Activated CD4-positive, alpha-beta T cell treated with anti-CD3 and anti-CD28 coated beads, Interleukin-2, Interleukin-6, amounts not matched to agents 100 ng/mL and 50 ng/mL, durations not matched to agents 16 hours and 8 hours (primary cell): Measurements from ENCODE around the gene CHGA.
A peak's percentile ranks its signal among the peaks of the same experiment; 100 is the strongest.

Source experiments
- DNase-seq: peaks from one replicate; pipeline ENCODE4 v3.0.0-alpha.2; 2020

Gene CHGA

GRCh38 chr14:92905667-92906066 lies 17.3 kb upstream of the CHGA start:
- DNase-seq = no peak

GRCh38 chr14:92906420-92906819 lies 16.5 kb upstream of the CHGA start:
- no peak for DNase-seq

- DNase-seq = no peak
Observed at GRCh38 chr14:92906823-92907222, 16.1 kb upstream of the CHGA start.

GRCh38 chr14:92907316-92907911 lies 15.5 kb upstream of the CHGA start:
- DNase-seq = no peak

GRCh38 chr14:92914087-92914656 lies 8.8 kb upstream of the CHGA start:
- DNase-seq = peak; percentile 39

GRCh38 chr14:92916201-92916600 lies 6.7 kb upstream of the CHGA start:
- DNase-seq = no peak

- DNase-seq = no peak
Observed at GRCh38 chr14:92917041-92917940, 5.7 kb upstream of the CHGA start.

GRCh38 chr14:92917956-92918355 lies 5.0 kb upstream of the CHGA start:
- no peak for DNase-seq

- no peak for DNase-seq
Observed at GRCh38 chr14:92920001-92920400, 2.9 kb upstream of the CHGA start.

- no peak for DNase-seq
Observed at GRCh38 chr14:92922155-92922735, 705 bp upstream of the CHGA start.

- no peak for DNase-seq
Observed at GRCh38 chr14:92923744-92924103, 774 bp downstream of the CHGA start.

GRCh38 chr14:92924247-92924646 lies 1.3 kb downstream of the CHGA start:
- no peak for DNase-seq

- no peak for DNase-seq
Observed at GRCh38 chr14:92925446-92925845, 2.5 kb downstream of the CHGA start.

GRCh38 chr14:92926180-92926845 lies 3.4 kb downstream of the CHGA start:
- DNase-seq = no peak

GRCh38 chr14:92926931-92927330 lies 4.0 kb downstream of the CHGA start:
- DNase-seq = no peak

- DNase-seq = no peak
Observed at GRCh38 chr14:92927349-92928257, 4.7 kb downstream of the CHGA start.

- DNase-seq = no peak
Observed at GRCh38 chr14:92928258-92928629, 5.3 kb downstream of the CHGA start.

- no peak for DNase-seq
Observed at GRCh38 chr14:92928961-92929688, 6.2 kb downstream of the CHGA start.

- DNase-seq = no peak
Observed at GRCh38 chr14:92929689-92930608, 7.0 kb downstream of the CHGA start.
